Measurements from ENCODE around the gene RSU1. TPM values are rescaled to one million over a fixed set of nuclear protein-coding genes. Genes with fewer than 3 reads are reported as not detected.

RSU1 gene
- total and polyA plus RNA-seq, 2 donors (not counting 1 experiment from before 2014, with no cell fraction given) = 46.9 to 252 TPM

- no peaks in the 10 kb centered on the region for H4K20me1 ChIP-seq (ENCODE audit: control insufficient read depth, extremely low read depth, insufficient read depth, low read length)
- H2AFZ ChIP-seq (ENCODE audit: low read length) = no peak overlapping the region
- H3K27me3 ChIP-seq (ENCODE audit: control insufficient read depth, insufficient read depth, low read length) = no peaks in the 10 kb centered on the region
- H3K4me2 ChIP-seq (ENCODE audit: extremely low read depth, insufficient read depth, low read length) = no peak overlapping the region
- no peaks in the 10 kb centered on the region for H3K4me1 ChIP-seq (ENCODE audit: control insufficient read depth, extremely low read depth, insufficient read depth, low read length)
- TF ChIP-seq, protein P1, sequence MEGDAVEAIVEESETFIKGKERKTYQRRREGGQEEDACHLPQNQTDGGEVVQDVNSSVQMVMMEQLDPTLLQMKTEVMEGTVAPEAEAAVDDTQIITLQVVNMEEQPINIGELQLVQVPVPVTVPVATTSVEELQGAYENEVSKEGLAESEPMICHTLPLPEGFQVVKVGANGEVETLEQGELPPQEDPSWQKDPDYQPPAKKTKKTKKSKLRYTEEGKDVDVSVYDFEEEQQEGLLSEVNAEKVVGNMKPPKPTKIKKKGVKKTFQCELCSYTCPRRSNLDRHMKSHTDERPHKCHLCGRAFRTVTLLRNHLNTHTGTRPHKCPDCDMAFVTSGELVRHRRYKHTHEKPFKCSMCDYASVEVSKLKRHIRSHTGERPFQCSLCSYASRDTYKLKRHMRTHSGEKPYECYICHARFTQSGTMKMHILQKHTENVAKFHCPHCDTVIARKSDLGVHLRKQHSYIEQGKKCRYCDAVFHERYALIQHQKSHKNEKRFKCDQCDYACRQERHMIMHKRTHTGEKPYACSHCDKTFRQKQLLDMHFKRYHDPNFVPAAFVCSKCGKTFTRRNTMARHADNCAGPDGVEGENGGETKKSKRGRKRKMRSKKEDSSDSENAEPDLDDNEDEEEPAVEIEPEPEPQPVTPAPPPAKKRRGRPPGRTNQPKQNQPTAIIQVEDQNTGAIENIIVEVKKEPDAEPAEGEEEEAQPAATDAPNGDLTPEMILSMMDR (conservative IDR thresholded peaks at IDR 0.05 in 1 of 2, IDR thresholded peaks at IDR 0.05 in 1 of 2; ENCODE audit: low read depth in 1 of 2, low read length in 2 of 2) = no peak
- no peak for TF ChIP-seq EZH2 (IDR thresholded peaks at IDR 0.05; ENCODE audit: low read length, missing control alignments)
- H3K79me2 ChIP-seq (ENCODE audit: control insufficient read depth, insufficient read depth, low read length) = no peaks in the 10 kb centered on the region
- no peak overlapping the region for H3K4me3 ChIP-seq (replicated peaks in 1 of 4; ENCODE audit: control extremely low read depth in 1 of 4, insufficient read depth in 1 of 4, low read depth in 3 of 4, low read length in 4 of 4)
- H3K36me3 ChIP-seq (ENCODE audit: control insufficient read depth, insufficient read depth, low read length) = no peaks in the 10 kb centered on the region
- no peak overlapping the region for H3K27ac ChIP-seq (ENCODE audit: insufficient read depth, low read length)
- H3K9me3 ChIP-seq (ENCODE audit: control insufficient read depth, insufficient read depth, low read depth, low read length) = no peaks in the 10 kb centered on the region
- DNase-seq (ENCODE audit: low read depth in 2 of 2) = no peak
- no peak overlapping the region for H3K9ac ChIP-seq (ENCODE audit: insufficient read depth, low read length)
Observed at GRCh38 chr10:16612981-16613355, 204.3 kb downstream of the RSU1 start.

DNA sequence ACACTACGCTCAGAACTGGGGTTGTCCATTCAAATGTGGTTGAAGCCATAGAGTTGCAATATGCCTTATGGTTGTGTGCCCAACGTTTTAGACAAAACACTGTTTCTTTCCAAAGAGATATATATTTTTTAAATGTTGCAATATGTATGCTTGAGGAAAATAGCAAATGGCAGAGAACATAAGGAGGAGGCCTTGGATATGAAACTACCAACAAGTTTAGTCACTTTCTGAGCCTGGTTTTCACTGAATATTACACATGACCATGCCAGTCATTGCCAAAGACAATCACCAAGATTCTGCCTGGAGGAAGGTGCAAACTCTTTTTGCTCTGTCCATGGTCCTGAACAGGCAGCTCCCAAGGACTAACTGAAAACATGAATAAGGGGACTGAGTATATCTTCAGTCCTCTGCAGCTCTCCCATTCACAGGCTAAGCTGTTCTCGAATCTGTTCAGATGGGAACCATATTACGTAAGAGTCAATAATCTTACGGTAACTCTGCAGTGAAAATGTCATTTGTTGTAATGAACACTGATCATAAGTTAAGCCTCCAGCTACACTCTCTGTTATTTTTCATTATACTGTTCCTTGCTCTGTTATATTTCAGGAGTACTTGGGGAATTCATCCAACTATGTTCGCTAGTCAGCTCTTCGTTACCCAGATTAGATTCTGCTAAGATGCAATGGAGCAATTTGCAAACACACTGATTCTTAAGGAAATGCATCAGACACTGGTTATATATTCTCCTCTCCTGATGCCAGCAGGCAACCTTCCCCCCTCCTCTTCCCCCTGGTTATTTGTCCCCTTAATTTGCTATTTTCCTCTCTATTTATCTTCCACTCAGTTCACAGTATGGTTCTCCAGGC lies 204.9 kb downstream of the RSU1 start:
- Histone ChIP-seq H3K36me3 (ENCODE audit: control insufficient read depth, insufficient read depth, low read length) (no peaks in the 10 kb centered on the region), H3K4me2 (ENCODE audit: extremely low read depth, insufficient read depth, low read length) (no peak overlapping the region), H3K9ac (ENCODE audit: insufficient read depth, low read length) (no peak overlapping the region), H3K27ac (ENCODE audit: insufficient read depth, low read length) (no peak overlapping the region), H3K79me2 (ENCODE audit: control insufficient read depth, insufficient read depth, low read length) (no peaks in the 10 kb centered on the region), H3K4me1 (ENCODE audit: control insufficient read depth, extremely low read depth, insufficient read depth, low read length) (no peaks in the 10 kb centered on the region), H3K27me3 (ENCODE audit: control insufficient read depth, insufficient read depth, low read length) (no peaks in the 10 kb centered on the region), H3K4me3 (replicated peaks in 1 of 4; ENCODE audit: control extremely low read depth in 1 of 4, insufficient read depth in 1 of 4, low read depth in 3 of 4, low read length in 4 of 4) (no peak overlapping the region), H2AFZ (ENCODE audit: low read length) (no peak overlapping the region), H3K9me3 (ENCODE audit: control insufficient read depth, insufficient read depth, low read depth, low read length) (no peaks in the 10 kb centered on the region), H4K20me1 (ENCODE audit: control insufficient read depth, extremely low read depth, insufficient read depth, low read length) (no peaks in the 10 kb centered on the region)
- DNase-seq (ENCODE audit: low read depth in 2 of 2) = peak; percentile 42
- no peak for TF ChIP-seq EZH2 (IDR thresholded peaks at IDR 0.05; ENCODE audit: low read length, missing control alignments)
- TF ChIP-seq, protein P1 (conservative IDR thresholded peaks at IDR 0.05 in 1 of 2, IDR thresholded peaks at IDR 0.05 in 1 of 2; ENCODE audit: low read depth in 1 of 2, low read length in 2 of 2) = no peak

DNA sequence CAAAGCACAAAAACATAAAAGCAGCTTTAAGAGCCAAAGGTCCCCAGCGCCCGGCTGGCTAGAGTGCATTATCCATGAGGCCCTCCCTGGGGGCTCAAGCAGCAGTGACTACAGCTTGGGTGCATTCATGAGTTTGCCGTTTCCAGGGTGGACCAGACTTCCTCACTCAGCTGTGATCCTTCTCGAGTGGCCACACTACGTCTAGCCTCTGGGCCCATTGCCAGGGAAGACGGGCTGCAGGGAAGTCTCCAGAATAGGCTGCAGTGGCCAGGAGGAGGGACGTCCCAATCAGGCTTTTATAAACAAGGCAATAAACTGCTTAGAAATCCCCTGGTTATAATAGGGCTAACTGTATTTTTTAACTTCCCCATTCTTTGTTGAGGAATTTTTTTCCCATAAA lies 206.2 kb downstream of the RSU1 start:
- TF ChIP-seq, protein P1 (conservative IDR thresholded peaks at IDR 0.05 in 1 of 2, IDR thresholded peaks at IDR 0.05 in 1 of 2; ENCODE audit: low read depth in 1 of 2, low read length in 2 of 2) = no peak
- DNase-seq (ENCODE audit: low read depth in 2 of 2) = peak; percentile 10 to 23
- no peaks in the 10 kb centered on the region for H4K20me1 ChIP-seq (ENCODE audit: control insufficient read depth, extremely low read depth, insufficient read depth, low read length)

More for the DNA sequence above, 206.2 kb downstream of the RSU1 start:
- Histone ChIP-seq H3K36me3 (ENCODE audit: control insufficient read depth, insufficient read depth, low read length) (no peaks in the 10 kb centered on the region), H3K9me3 (ENCODE audit: control insufficient read depth, insufficient read depth, low read depth, low read length) (no peaks in the 10 kb centered on the region), H3K4me1 (ENCODE audit: control insufficient read depth, extremely low read depth, insufficient read depth, low read length) (no peaks in the 10 kb centered on the region), H3K9ac (ENCODE audit: insufficient read depth, low read length) (no peak overlapping the region), H3K27ac (ENCODE audit: insufficient read depth, low read length) (no peak overlapping the region), H3K4me2 (ENCODE audit: extremely low read depth, insufficient read depth, low read length) (no peak overlapping the region), H3K79me2 (ENCODE audit: control insufficient read depth, insufficient read depth, low read length) (no peaks in the 10 kb centered on the region), H3K27me3 (ENCODE audit: control insufficient read depth, insufficient read depth, low read length) (no peaks in the 10 kb centered on the region), H2AFZ (ENCODE audit: low read length) (no peak overlapping the region), H3K4me3 (replicated peaks in 1 of 4; ENCODE audit: control extremely low read depth in 1 of 4, insufficient read depth in 1 of 4, low read depth in 3 of 4, low read length in 4 of 4) (no peak overlapping the region)
